Endothelial cell of umbilical vein (primary cell): ENCODE results near the gene MYLIP. TPM values are rescaled to one million over a fixed set of nuclear protein-coding genes. Genes with fewer than 3 reads are reported as not detected.

Source experiments
- BruUV-seq: library from RNA; stranded (reverse); fragments of 400-500 nt; replicated peaks from 2 replicates; lab custom pipeline; 2021; lab: Mats Ljungman, UMichigan
- CTCF ChIA-PET: fragments of 300-600, 350-600 bp; sonication (Branson Sonifier 250); formaldehyde crosslinking; loops from one replicate; lab custom pipeline; 2021; ENCODE audit warnings: antibody characterized with exemption, inconsistent platforms; lab: Charles Lee
- POLR2A ChIA-PET: fragments of 300-600, 350-600 bp; sonication (Branson Sonifier 250); formaldehyde crosslinking; loops from one replicate; lab custom pipeline; 2021; ENCODE audit warnings: antibody characterized with exemption, inconsistent platforms; lab: Charles Lee
- DNase-seq: peaks from one replicate; pipeline ENCODE4 v3.0.0-alpha.2; 2011; ENCODE audit warnings: low read depth, low spot score
- FAIRE-seq: peaks from 2 replicates; lab custom pipeline; 2011; peaks lifted over from hg19 to GRCh38; lab: Jason Lieb, UNC
- H2AFZ ChIP-seq: 2 replicates; pipeline ENCODE4 v1.6.0; 2012; ENCODE audit warnings: low read depth, low read length, control low read depth, inconsistent platforms
- H3K27ac ChIP-seq: 2 replicates; pipeline ENCODE4 v1.5.1; 2011; ENCODE audit warnings: low read depth, mild to moderate bottlenecking, control low read depth, low read length, moderate library complexity; ENCODE audit not compliant: insufficient read depth
- H3K27me3 ChIP-seq, 2 experiments: 2 replicates each; pipeline versions ENCODE4 v1.6.0 to v1.6.1; 2011; ENCODE audit warnings: low read length in 2 of 2, mixed read lengths in 1 of 2; ENCODE audit not compliant: control insufficient read depth in 2 of 2, insufficient read depth in 2 of 2
- H3K36me3 ChIP-seq, 2 experiments: 2 replicates in 1 of 2; 3 replicates in 1 of 2; pipeline ENCODE4 v1.5.1; 2011; ENCODE audit warnings: low read length in 2 of 2, mild to moderate bottlenecking in 1 of 2, moderate library complexity in 1 of 2; ENCODE audit not compliant: control insufficient read depth in 2 of 2, insufficient read depth in 2 of 2; ENCODE audit errors: extremely low read depth in 1 of 2
- H3K4me1 ChIP-seq: 3 replicates; pipeline ENCODE4 v1.5.1; 2011; ENCODE audit warnings: mild to moderate bottlenecking, low read length; ENCODE audit not compliant: control insufficient read depth, insufficient read depth; ENCODE audit errors: extremely low read depth
- H3K4me2 ChIP-seq: 2 replicates; pipeline ENCODE4 v1.6.1; 2011; ENCODE audit warnings: low read length, control low read depth, mixed read lengths; ENCODE audit not compliant: insufficient read depth
- H3K4me3 ChIP-seq, 3 experiments: fragments of 200-600 bp in 1 of 3; sonication (generic), shearing (Covaris generic) in 1 of 3; replicated peaks in 1 of 3; 2 replicates each; pipeline ENCODE4 v1.5.1; 2011 to 2016; ENCODE audit warnings: control low read depth in 3 of 3, low read length in 3 of 3, mild to moderate bottlenecking in 2 of 3, inconsistent platforms in 1 of 3, low read depth in 1 of 3, moderate library complexity in 1 of 3; ENCODE audit not compliant: insufficient read depth in 1 of 3
- H3K79me2 ChIP-seq: 2 replicates; pipeline ENCODE4 v1.6.0; 2012; ENCODE audit warnings: low read length, inconsistent platforms; ENCODE audit not compliant: control insufficient read depth, insufficient read depth
- H3K9ac ChIP-seq: replicated peaks from 2 replicates; pipeline ENCODE3; 2011; ENCODE audit warnings: low read length, control low read depth; ENCODE audit not compliant: insufficient read depth; ENCODE audit errors: extremely low read depth
- H3K9me1 ChIP-seq: replicated peaks from 3 replicates; pipeline ENCODE4 v1.6.0; 2011; ENCODE audit warnings: mild to moderate bottlenecking, low read length; ENCODE audit not compliant: control insufficient read depth, insufficient read depth; ENCODE audit errors: extremely low read depth
- H3K9me3 ChIP-seq: replicated peaks from 2 replicates; pipeline ENCODE4 v1.5.1; 2012; ENCODE audit warnings: low read length, inconsistent platforms; ENCODE audit not compliant: control insufficient read depth, insufficient read depth
- H4K20me1 ChIP-seq: replicated peaks from 2 replicates; pipeline ENCODE3; 2011; ENCODE audit warnings: mild to moderate bottlenecking, low read length; ENCODE audit not compliant: control insufficient read depth, insufficient read depth; ENCODE audit errors: extremely low read depth
- CTCF ChIP-seq, 2 donors: IDR thresholded peaks; 1 replicate in 1 of 2; 2 replicates in 1 of 2; pipeline ENCODE4 v1.5.1; 2011; ENCODE audit warnings: low read length in 2 of 2, mild to moderate bottlenecking in 2 of 2, moderate library complexity in 2 of 2, control low read depth in 1 of 2, inconsistent platforms in 1 of 2, low read depth in 1 of 2; ENCODE audit not compliant: insufficient read depth in 1 of 2; ENCODE audit errors: extremely low read depth in 1 of 2
- EZH2 ChIP-seq: IDR thresholded peaks from 2 replicates; pipeline ENCODE4 v1.6.1; 2012; ENCODE audit warnings: borderline replicate concordance, low read depth, mild to moderate bottlenecking, moderate library complexity, low read length, inconsistent platforms; ENCODE audit not compliant: severe bottlenecking
- FOS ChIP-seq: IDR thresholded peaks from 2 replicates; pipeline ENCODE4 v1.6.1; 2011; ENCODE audit warnings: mild to moderate bottlenecking, low read length, moderate library complexity, borderline replicate concordance; ENCODE audit not compliant: insufficient read depth
- GATA2 ChIP-seq: IDR thresholded peaks from 2 replicates; pipeline ENCODE4 v1.7.0; 2011; ENCODE audit warnings: low read depth, mild to moderate bottlenecking, moderate library complexity, mixed read lengths, low read length; ENCODE audit not compliant: insufficient read length, insufficient read depth
- JUN ChIP-seq: IDR thresholded peaks from 2 replicates; pipeline ENCODE4 v1.6.1; 2011; ENCODE audit warnings: borderline replicate concordance, low read depth; ENCODE audit not compliant: insufficient read length, insufficient read depth
- MAX ChIP-seq: IDR thresholded peaks from 2 replicates; pipeline ENCODE4 v1.6.1; 2011; ENCODE audit not compliant: insufficient read depth, insufficient read length
- MYC ChIP-seq: IDR thresholded peaks from one replicate; pipeline ENCODE4 v1.6.1; 2011; ENCODE audit warnings: mild to moderate bottlenecking, low read depth, low read length
- POLR2A ChIP-seq: IDR thresholded peaks from 2 replicates; pipeline ENCODE4 v1.6.1; 2012; ENCODE audit warnings: low read depth, mild to moderate bottlenecking, control low read depth, low read length
- POLR2AphosphoS5 ChIP-seq: IDR thresholded peaks from 2 replicates; pipeline ENCODE4 v1.6.1; 2012; ENCODE audit warnings: low read depth, mild to moderate bottlenecking, control low read depth, low read length, moderate library complexity; ENCODE audit not compliant: insufficient read depth
- dilution Hi-C: fragments of 300-500 bp; cut with MboI; formaldehyde crosslinking; loops from one replicate; pipeline ENCODE4 v1.15.0; 2019; ENCODE audit warnings: low sequenced_read_pairs; ENCODE audit not compliant: extremely low pct_ligation_motif_present
- intact Hi-C: fragments of 100-400 bp; cut with micrococcal nuclease; formaldehyde crosslinking; loops from one replicate; pipeline ENCODE4 v1.10.0; 2022
- polyA plus RNA-seq, 4 experiments: library from polyadenylated mRNA; depleted of rRNA in 3 of 4; stranded (reverse) in 3 of 4; unstranded in 1 of 4; fragments of >200 nt; gene quantifications; 2 replicates each; pipeline versions ENCODE4 v1.2.1 to v1.2.3, GENCODE V29; 2011 to 2012; ENCODE audit warnings: missing spikeins in 1 of 4
- total RNA-seq: library from RNA; stranded (reverse); gene quantifications from 2 replicates; pipeline ENCODE4 v1.2.3, GENCODE V29; 2021

The MYLIP gene
- total and polyA plus RNA-seq, 2 donors (not counting 3 experiments of a cell fraction or from before 2014, with no cell fraction given): 16.9 to 19.2 TPM

- no peaks in the 10 kb centered on the region for H3K36me3 ChIP-seq
- no peak for FAIRE-seq
- H3K79me2 ChIP-seq: no peaks in the 10 kb centered on the region
- intact Hi-C loops (no loop called here), dilution Hi-C loops (no loop called here)
- DNase-seq: no peak
- no peak overlapping the region for H3K4me3 ChIP-seq
- BruUV-seq: no TSS peak
- no peak for TF ChIP-seq FOS
- TF ChIP-seq POLR2AphosphoS5: no peak
- TF ChIP-seq POLR2A: no peak
- no peak for TF ChIP-seq JUN
- TF ChIP-seq EZH2: no peak
- TF ChIP-seq MAX: no peak
- TF ChIP-seq CTCF (IDR thresholded peaks at IDR 0.05; ENCODE audit: extremely low read depth in 1 of 2, insufficient read depth in 1 of 2, low read depth in 1 of 2, low read length in 2 of 2): no peak
- TF ChIP-seq MYC: no peak
- no peak for TF ChIP-seq GATA2
- CTCF ChIA-PET: no interaction called here
- H3K27ac ChIP-seq: no peak overlapping the region
- H4K20me1 ChIP-seq: no peaks in the 10 kb centered on the region
- H3K9me1 ChIP-seq: no peaks in the 10 kb centered on the region
- H3K4me1 ChIP-seq: peaks cover 14% of the 10 kb centered on the region
- no peaks in the 10 kb centered on the region for H3K9me3 ChIP-seq
- H2AFZ ChIP-seq: no peak overlapping the region
- POLR2A ChIA-PET: no interaction called here
- H3K4me2 ChIP-seq: no peak overlapping the region
- no peak overlapping the region for H3K9ac ChIP-seq
- H3K27me3 ChIP-seq: no peaks in the 10 kb centered on the region
These were observed 39.4 kb upstream of the MYLIP start for GRCh38 chr6:16089232-16090062.
